ENCODE data around the gene SNRNP200.

The SNRNP200 gene

GRCh38 chr2:96305091-96305978 is at the start of gene SNRNP200:
SNRNP200 (minus strand) TSS chr2:96305546; CDS start chr2:96305437, 109 bp downstream.
- no peak for TF ChIP-seq ZNF274 (IDR thresholded peaks at IDR 0.05; ENCODE audit: low read depth, low read length)
- H3K4me3 ChIP-seq (ENCODE audit: low read length) = peak within 1 kb of the TSS; percentile 79

DNA sequence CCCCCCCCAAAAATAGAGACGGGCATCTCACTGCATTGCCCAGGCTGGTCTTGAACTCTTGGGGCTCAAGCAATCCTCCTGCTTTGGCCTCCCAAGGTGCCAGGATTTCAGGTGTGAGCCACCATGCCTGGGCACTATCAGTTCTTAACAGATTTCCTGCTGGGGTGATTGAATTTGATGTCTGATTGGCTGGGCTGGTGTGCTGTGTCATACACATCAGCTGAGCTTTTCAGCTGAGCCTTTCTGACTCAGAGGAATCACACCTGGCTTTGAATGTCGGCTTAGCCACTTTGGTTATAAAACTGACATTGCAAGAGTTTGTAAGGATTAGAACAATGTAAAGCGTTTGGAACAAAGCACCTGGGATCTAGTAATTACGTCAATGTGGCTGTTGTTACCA is 49.1 kb upstream of the SNRNP200 start:
- no peak for TF ChIP-seq ZNF274 (IDR thresholded peaks at IDR 0.05; ENCODE audit: low read depth, low read length)
- H3K4me3 ChIP-seq (ENCODE audit: low read length) = no peak overlapping the region

- no peak for TF ChIP-seq ZNF274 (IDR thresholded peaks at IDR 0.05; ENCODE audit: low read depth, low read length)
- no peak overlapping the region for H3K4me3 ChIP-seq (ENCODE audit: low read length)
These were observed 48.3 kb upstream of the SNRNP200 start for GRCh38 chr2:96353606-96354101.

GRCh38 chr2:96353032-96353561 is 47.8 kb upstream of the SNRNP200 start:
- no peak for TF ChIP-seq ZNF274 (IDR thresholded peaks at IDR 0.05; ENCODE audit: low read depth, low read length)

GRCh38 chr2:96347395-96347794 is 42.0 kb upstream of the SNRNP200 start:
- no peak for TF ChIP-seq ZNF274 (IDR thresholded peaks at IDR 0.05; ENCODE audit: low read depth, low read length)
- no peak overlapping the region for H3K4me3 ChIP-seq (ENCODE audit: low read length)

More at GRCh38 chr2:96353032-96353561, 47.8 kb upstream of the SNRNP200 start:
- H3K4me3 ChIP-seq (ENCODE audit: low read length) = no peak overlapping the region

GRCh38 chr2:96345868-96346462 is 40.6 kb upstream of the SNRNP200 start:
- H3K4me3 ChIP-seq (ENCODE audit: low read length) = no peak overlapping the region
- TF ChIP-seq ZNF274 (IDR thresholded peaks at IDR 0.05; ENCODE audit: low read depth, low read length) = no peak

DNA sequence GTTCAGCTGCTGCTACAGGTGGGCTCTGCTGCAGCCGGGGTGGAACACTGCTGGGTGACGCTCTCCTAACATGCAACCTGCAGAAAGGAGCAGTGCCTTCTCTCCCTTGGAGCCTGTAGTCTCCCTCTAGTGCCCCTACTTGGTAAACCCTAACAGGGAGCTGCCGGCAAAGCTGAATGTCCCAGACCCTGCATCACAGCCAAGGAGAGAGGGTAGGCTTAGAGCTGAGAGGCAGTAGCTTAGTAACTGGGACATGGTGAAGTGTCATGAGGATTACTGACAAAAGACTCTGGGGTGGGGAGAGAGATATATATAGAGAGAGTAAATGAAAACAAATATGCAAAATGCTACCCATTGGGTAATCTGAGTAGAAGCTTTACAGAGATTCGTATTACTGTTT is 40.1 kb upstream of the SNRNP200 start:
- H3K4me3 ChIP-seq (ENCODE audit: low read length) = no peak overlapping the region
- TF ChIP-seq ZNF274 (IDR thresholded peaks at IDR 0.05; ENCODE audit: low read depth, low read length) = no peak

GRCh38 chr2:96344011-96344410 is 38.7 kb upstream of the SNRNP200 start:
- no peak for TF ChIP-seq ZNF274 (IDR thresholded peaks at IDR 0.05; ENCODE audit: low read depth, low read length)
- H3K4me3 ChIP-seq (ENCODE audit: low read length) = no peak overlapping the region

DNA sequence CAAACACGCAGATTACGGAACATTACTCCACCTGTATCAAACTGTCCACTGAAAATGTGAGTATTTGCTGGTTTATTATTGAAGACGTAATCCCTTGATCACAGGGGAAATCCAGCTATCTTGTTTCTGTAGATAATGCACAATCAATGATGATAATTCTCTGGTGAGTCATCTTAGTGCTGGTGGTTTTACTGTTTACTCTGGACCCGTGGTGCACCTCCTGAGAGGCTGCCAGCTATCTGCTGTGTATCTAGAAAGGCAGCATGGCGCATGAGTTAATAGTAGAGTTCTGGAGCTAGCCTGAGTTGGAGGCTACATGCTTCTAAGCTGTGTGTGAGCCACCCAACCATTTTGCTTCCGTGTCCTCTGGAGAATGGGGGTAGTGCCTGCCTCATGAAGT is 36.7 kb upstream of the SNRNP200 start:
- no peak overlapping the region for H3K4me3 ChIP-seq (ENCODE audit: low read length)
- no peak for TF ChIP-seq ZNF274 (IDR thresholded peaks at IDR 0.05; ENCODE audit: low read depth, low read length)

GRCh38 chr2:96341641-96342040 is 36.3 kb upstream of the SNRNP200 start:
- no peak overlapping the region for H3K4me3 ChIP-seq (ENCODE audit: low read length)
- no peak for TF ChIP-seq ZNF274 (IDR thresholded peaks at IDR 0.05; ENCODE audit: low read depth, low read length)

- no peak for TF ChIP-seq ZNF274 (IDR thresholded peaks at IDR 0.05; ENCODE audit: low read depth, low read length)
These were observed 35.4 kb upstream of the SNRNP200 start for GRCh38 chr2:96340493-96341414.

GRCh38 chr2:96336873-96337272 is 31.5 kb upstream of the SNRNP200 start:
- no peak for TF ChIP-seq ZNF274 (IDR thresholded peaks at IDR 0.05; ENCODE audit: low read depth, low read length)
- H3K4me3 ChIP-seq (ENCODE audit: low read length) = peak overlapping the region; percentile 77

More at GRCh38 chr2:96340493-96341414, 35.4 kb upstream of the SNRNP200 start:
- no peak overlapping the region for H3K4me3 ChIP-seq (ENCODE audit: low read length)

- peak overlapping the region; percentile 77 for H3K4me3 ChIP-seq (ENCODE audit: low read length)
- no peak for TF ChIP-seq ZNF274 (IDR thresholded peaks at IDR 0.05; ENCODE audit: low read depth, low read length)
These were observed 30.9 kb upstream of the SNRNP200 start for GRCh38 chr2:96336104-96336775.
